Stimulated activated CD8-positive, alpha-beta memory T cell treated with anti-CD3 and anti-CD28 coated beads, Interleukin-4, amount 100 ng/mL, for 24 hours (primary cell): ENCODE data around the gene WDR76.

Source experiments
- DNase-seq: peaks from one replicate; pipeline ENCODE4 v3.0.0-alpha.2; 2020; ENCODE audit warnings: low read depth

Gene WDR76

DNA sequence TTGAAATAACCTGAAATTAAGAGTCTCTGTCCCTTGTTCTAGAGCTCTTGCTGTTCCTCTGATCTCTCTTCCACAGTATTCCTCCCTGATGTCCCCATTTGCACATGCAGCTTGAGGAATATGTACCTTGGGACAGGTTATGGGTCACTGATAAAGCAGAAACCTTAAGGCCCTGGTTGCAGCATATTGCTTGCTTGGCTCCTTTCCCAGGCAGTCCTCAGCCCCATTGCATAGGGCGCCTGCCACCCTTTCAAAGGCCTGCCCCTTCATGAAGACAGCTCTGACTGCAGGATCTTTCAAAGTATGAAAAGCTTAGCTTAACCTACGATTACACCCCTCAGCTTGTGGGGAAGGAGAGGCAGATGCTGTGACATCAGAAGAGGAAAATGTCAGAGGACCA, 51.6 kb downstream of the WDR76 start:
- DNase-seq = no peak

DNA sequence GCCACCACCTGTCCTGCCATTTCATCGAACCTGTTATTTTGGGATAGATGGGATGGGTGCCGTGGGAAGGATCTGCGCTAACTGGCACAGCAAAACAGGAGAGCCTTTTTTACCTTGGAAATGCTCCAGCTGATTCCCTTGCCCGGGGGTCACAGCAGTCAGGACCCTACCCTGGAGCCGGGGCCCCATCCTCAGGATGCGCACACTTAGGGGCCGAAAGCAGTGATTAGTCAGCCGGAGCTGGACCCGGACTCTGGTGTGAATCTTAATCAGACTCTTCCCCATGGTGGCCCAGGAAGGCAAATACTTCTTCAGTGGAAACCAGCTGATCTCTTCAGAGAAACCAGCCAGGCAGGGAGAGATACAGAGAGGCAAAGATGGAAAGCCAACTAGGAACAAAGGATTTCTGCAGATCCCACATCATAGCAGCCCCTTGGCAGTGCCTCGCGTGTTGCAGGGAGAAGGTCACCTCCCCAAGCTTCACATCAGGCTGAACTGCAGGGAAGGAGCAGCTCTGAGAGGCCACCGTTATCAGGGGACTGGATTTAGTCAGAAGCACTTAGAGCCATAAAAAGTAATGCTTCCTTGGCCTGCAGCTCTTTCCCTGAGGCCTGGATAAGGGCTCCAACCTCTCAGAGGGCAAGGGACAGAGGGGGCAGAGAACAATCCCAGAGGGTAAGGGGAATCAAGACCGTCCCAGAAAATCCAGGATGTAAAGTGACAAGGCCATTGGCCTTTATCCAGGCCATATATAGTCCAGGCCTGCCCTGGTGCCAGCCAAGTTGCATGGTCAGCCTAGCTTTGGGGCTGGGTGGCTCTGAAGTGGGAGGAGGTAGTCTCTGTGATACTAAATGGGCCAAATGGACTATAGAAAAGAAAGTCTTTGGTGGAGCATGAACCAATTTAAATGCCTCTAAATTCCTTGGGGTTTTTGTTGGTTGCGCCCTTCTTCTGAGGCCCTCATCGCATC, 52.9 kb downstream of the WDR76 start:
- no peak for DNase-seq

DNA sequence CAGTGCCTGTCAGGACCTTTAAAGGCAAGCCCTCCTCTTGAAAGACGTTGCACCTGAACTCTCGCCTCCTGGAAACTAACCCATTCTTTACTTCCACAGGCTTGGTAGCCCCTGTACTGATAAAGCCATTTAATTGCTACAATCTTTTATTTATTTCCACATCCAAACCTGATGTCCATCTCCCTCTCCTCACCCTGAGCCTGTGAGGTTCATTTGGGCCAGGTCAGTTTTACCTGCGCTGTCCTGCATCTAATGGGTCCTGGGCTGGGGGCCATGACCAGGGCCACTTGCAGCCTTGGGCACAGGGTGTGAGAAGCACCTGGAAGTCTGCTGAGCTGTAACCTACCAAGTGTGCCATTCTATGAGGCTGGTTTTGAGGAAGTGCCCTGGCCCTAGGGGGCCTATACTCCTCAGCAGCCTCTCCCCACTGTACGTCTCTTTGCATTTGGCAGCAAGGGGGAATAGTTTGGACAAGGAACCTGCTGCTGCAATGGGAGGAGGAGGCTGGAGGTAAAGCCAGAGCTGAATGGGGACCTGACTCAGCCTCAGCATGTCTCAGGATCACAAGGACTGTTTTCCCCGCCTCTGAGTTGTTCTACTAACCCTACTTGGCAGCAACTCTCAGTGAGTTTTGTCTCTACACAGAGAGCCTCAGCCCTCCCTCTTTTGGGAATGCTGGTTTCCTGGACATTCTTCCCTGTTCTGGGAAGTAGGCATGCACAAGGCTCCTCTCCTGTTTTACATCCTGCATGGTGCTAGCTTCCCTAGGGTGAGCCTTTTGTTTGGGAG, 53.8 kb downstream of the WDR76 start:
- DNase-seq = no peak

DNA sequence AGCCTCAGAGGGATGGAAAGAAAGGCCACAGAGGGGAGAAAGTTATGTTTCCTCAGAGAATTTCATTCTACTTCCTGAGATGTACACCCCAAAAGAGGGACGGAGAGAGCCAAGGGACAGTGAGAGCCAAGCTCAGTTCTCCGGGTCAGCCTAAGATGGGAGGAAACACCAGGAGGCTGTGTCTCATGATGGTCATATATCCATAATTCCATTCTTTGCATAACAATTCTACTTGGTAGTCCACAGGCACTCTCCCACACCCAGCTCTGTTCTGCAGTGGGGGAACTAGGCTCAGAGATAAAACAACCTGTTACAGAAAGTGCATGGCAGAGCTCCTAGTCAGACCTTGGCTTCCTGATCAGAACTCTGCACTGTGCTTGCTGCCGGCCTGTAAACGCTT, 54.4 kb downstream of the WDR76 start:
- DNase-seq = no peak

DNA sequence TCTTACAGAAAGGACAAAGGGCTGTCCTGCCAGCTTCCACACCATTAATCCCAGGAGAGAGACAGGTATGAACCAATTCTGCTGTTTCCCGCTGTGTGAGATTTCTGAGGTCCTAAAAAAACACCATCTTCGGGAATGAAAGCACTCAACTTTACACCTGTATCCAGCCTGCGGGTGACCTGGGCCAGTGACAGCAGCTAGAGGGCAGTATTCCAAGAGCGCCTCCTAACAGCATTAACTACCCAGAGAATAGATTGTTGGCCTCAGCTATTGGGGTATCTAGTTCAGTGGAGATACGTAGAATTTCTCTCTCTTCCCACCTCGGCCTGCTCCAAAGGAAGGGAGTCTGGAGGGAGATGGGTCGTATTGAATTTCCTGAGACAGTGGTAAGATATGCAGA, 55.1 kb downstream of the WDR76 start:
- no peak for DNase-seq

DNA sequence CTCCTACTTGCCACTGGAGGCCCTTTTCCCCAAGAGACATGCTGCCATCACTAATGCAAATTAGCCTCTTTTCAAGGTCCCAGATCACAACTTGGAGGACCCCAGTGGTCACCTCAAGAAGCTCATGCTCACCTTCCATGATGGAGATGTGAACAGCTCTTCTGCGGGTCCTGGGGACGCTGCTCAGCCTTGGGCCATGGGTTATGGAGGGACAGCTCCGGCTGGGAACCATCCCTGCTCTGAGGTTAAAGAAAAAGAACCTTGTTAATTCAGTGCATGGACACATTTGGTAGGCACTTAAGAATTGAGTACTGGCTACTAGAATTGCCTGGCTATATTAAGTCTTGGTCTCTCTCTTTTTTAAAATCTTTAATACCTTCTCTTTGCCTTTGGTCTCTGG, 56.8 kb downstream of the WDR76 start:
- no peak for DNase-seq

DNA sequence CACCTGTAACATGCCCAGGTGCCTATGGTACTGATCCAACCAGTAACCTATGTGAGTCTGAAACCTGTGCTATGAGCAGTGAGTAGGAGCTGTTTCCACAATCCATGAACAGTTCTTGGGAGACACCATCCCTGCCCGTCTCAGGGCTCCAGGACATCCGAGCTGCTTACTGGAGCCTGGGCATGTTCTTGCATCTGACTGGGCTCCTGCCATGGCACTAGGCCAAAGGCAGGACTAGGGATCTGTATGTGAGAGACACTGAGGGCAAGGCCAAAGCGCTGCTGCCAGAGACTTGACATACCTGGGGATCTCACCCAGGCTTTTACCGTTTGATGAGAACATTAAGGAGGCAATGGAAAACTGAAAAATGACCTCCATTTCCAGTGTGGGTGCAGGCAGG, 59.8 kb downstream of the WDR76 start:
- no peak for DNase-seq

DNA sequence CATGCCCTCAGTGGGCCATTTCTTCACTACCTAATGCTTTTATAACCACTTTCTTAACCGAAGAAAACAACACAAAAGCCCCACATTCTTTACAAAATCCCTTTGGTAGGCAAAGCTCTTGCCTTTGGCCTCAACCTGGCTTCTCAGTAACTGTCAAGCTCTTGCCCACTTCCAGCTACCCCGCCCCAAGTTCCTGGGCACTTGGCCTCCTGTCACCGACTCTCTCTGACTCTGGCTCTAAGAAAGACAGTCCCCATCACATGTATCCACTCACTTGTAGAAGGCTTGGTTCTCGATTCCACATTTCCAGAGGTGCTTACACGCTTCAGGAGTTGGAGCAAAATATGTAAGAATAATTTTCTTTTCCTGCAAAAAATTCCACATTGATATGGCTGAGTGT, 61.1 kb downstream of the WDR76 start:
- DNase-seq = no peak

DNA sequence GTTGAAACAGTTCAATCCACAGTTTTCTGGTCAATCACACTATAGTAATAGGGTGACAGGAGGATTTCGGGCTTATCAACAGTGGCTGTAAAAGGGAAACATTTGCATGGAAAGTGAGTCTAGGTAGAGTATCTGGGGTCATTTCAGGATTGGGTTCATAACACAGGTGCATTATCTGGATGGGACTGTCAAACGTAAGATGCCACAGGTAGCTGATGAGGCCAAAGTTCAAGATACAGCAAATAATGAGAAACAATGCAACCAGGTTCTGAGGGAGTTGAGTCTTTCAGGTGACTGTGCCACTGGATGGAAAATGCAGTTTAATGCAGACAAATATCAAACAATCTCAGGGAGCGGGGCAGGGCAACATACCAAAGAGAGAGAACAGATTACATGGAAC, 62.2 kb downstream of the WDR76 start:
- no peak for DNase-seq

DNA sequence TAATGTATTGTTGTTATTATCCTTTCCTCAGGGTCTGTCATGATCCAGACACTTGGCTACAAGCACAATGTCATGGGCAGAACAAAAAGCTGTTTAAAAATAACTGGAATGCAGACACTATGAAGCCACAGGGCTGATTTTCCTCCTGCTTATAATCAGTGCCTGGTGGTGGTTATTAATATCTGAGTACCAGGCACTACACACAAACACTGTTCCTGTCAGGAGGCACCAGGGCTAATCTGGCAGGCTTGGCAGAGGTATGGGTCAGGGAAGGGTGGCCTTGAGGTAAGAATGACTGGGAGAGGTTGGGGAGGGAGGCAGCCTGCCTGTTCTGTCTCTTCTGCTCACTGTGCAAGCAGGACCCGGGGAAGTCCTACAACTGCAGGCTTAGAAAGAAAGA, 67.2 kb downstream of the WDR76 start:
- no peak for DNase-seq

DNA sequence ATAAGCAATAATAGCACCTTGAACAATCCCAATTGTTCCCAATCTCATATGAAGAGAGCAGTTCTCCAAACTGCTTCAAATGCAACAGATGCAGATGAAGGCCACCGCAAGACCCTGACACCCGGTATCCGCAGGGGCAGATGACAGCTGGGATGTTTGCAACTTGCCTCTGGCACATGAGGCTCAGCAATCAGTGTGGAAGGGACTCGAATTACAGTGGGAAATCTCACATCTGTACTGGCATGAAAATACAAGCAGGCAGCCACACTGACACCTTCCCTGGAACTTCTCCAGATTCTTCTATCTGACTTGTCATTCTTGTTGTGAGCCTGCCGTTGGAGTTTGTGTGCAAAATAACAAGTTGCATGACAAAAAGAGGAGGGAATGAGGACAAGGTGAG, 68.8 kb downstream of the WDR76 start:
- no peak for DNase-seq

DNA sequence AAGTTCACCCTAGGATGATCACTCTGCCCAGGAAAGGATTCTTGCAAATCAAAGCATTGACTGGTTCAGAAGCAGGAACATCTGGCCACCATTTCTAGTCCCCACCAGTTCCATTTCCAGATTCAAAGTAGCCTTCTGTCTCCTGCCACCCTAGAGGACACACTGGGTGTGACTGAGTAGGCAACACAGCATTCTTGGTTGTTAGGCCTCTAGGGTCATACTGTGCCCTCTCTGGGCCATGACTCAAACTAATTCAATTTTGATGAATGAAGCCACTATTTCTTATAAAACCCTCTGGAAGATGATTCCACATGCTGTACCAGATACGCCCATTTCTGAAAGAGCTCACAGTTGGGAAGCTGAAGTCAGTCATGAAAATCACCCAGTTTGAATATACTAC, 69.7 kb downstream of the WDR76 start:
- no peak for DNase-seq

DNA sequence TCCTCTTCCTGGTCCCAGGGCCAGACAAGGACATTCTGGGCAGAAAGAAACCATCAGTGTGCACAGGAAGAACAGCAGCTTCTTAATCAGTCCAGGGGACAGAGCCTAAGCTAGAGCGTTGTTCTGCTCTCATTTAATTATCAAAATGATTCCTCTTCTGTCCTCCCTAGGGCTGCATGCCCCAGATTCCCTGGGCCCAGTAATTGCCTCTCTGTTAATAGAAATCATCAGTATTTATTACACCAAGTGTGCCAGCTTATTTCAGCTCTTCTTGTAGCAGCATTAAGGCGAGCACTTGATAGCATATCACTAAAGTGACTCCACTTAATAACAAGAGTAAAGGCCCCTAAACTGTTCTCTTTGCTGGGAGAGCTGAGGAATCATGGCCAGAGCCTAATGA, 72.1 kb downstream of the WDR76 start:
- DNase-seq = no peak

DNA sequence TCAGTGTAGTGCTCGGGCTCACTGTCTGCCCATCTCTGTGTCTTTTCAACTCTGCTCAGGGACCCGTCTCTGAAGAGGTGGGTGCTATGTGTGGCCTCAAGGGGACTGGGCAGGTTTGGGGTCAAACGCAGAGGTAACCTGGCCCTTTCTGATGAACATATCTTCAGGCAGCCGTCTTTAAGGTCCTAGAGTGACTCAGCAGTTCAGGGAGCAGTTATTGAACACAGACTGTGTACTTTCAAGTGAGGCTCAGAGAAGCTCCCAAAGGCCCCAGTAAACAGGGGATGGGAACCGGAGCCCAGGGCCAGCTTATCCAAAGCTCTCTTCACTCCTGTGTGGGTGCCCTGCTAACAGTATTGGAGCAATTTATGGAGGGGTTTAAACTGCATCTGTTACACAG, 73.1 kb downstream of the WDR76 start:
- DNase-seq = no peak

DNA sequence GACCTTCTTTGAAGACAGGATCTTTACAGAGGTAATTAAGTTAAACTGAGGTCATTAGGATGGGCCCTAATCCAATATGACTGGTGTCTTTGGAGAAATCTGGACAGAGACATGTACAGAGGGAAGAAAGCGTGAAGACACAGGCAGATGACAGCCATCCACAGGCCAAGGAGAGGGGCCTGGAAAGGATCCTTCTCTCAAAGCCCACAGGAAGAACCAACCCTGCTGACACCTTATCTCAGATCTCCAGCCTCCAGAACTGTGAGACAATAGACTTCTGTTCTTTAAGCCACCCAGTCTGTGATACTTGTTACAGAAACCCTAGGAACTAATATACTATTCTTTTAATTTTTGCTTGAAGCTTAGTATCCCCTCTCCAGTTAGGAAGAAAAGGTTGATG, 74.2 kb downstream of the WDR76 start:
- DNase-seq = no peak

DNA sequence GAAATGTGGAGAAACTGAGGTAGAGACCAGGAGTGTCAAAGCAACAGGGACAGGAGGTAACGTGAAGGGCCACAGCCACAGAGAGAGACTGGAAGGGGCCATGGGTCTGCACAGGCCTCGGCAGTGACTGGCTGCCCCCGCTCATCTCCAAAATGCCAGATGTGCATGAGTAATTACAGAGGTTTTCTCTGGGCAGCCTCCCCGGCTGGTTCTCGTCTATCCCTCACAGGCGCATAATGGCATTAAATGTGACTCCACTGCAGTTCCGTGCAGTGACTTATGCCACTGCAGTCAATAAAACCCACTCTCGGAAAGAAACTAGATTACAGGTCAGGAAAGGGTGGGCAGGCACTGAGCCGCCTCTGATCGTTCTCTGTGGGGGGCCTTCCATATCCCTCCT, 74.7 kb downstream of the WDR76 start:
- no peak for DNase-seq

DNA sequence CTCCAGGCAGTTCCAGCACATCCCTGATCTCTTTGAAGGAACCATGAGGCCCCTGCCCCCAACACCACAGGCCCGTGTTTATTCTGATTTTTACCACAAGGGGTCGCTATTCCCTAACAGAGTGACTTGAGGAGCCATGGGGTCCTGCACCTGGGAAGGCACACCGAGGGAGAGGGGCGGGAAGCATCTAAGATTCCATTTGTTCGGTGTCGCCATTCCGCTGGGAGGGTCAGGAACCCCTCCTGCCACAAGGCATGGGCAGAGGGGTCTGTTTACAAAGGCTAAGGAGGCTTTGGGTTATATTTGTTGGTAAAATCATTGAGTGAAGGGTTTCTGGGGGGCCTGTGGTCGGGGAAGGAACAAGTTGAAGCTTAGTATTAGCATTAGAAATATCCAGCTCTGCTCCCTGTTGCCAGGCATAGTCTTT, 77.1 kb downstream of the WDR76 start:
- peak; percentile 29 for DNase-seq

DNA sequence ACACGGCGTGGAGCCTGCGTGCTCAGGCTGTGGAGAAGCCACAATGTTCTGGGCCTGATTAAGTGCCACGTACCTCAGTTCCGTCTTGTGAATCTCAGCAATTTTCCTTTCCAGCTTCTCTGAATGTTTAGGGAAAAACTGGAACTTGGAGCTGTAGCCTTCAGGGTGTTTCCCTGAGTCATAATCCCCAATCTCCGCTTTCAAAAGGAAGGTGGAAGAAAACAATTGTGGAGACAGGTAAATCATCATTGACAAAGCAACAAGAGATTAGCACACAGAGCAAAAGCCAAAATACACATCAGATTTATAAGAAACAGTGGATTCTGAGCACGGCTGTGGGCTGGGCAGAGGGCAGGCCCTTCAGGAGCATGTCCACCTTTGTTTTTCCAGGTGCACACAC, 79.0 kb downstream of the WDR76 start:
- no peak for DNase-seq

DNA sequence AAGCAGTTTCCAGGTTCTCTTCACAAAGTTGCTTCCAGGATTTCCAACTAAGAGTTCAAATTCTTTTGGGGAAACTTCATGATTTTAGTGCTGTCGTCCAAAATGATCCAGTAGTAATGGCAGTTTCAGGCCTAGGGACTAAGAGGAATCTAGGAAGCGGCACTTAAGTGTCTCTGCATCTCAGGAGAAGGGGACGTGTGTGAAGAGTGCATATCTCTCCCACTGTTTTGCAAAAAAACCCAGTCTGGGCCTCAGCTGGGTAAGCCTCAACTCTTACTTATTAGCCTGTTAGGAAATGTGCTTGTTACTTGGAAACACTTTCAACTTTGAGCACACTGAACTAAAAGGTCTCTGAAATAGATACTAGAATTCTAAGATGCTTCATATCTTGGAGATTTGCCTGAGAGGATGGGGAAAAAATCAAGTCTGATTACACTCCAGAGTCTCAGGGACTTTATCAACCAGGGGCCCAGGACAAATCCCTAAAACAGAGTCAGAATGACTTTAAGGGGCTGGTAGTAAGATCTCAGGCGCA, 81.8 kb downstream of the WDR76 start:
- DNase-seq = no peak

DNA sequence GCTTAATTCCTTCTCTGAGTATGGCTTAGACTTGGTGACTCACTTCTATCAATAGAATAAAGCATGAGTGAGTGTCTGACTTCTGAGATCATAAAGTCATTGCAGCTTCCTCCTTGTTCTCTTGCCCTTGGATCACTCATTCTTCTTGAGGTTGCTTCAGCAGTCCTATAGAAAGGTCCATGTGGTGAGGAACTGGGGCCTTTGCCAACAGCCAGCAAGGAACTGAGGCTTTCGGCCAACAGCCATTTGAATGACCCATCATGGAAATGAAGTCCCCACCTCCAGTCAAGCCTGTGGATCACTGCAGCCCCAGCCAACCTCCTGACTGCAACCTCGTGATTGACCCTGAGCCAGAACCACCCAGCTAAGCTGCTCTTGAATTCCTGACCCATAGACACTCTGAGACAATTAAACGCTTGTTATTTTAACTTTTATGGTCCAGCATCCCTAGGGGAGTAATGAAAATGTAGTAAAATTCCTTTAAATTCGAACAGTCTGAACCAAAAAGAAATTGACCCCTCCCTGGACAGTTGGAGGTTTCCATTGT, 84.5 kb downstream of the WDR76 start:
- DNase-seq = no peak

DNA sequence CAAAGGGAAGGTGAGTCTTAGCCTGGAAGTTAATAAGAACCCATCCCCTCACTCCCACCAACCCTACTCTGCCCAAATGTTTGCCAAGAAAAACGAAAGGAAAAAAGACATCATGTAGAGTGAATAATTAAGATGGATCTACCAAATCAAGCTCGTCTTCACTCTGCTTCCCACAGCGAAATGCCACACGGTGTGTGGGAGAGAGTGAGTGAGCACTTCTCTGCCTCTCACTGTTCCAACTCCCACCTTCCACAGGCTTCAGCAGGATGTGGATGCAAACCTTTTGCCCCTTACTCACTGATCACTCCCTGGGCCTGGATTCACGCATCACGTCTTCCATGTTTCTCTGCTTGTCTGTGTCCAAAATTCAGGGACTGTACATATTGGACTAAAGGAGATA, 85.4 kb downstream of the WDR76 start:
- no peak for DNase-seq

DNA sequence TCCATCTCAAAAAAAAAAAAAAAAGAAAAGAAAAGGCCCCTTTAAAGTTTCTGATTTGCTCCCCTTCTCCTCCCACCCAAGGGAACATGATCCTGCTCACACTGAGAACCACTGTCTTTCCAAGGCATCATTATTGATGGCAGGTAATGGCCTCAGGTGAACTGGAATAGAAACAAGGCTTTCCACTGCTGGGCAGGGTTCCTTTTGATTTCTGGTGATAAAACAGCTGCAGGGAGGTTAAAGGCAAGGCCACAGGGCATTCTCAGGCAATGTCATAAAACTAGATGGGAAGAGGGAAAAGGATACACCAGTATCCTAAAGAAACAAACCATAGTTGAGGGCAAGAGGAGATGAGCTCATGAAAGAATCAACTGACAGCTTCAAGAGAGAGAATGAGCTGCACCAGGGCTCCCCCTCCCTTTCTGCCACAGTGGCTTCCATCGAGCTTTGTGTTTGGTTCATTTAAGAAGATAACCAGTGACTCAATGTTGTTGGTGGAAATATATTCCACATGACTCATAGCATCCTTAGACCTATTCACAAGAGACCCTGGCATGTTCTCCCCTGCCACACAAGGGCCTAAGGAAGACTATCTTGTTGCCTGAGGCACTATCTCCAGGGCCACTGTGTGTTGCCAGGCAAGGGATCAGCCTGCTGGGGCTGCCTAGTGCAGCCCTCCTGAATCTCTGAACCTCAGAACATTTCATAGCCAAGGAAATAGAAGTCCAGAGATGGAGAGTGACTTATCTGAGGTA, 86.4 kb downstream of the WDR76 start:
- DNase-seq = no peak
